Aorta (tissue), 5 donors: Measurements from ENCODE around the gene RBMS1. TPM values are rescaled to one million over a fixed set of nuclear protein-coding genes. Genes with fewer than 3 reads are reported as not detected.

Source experiments
- ATAC-seq: fragments of 200-7000 bp; cut with Tn5 transposase; one replicate; pipeline ENCODE4 v1.9.1; 2022; ENCODE audit warnings: moderate library complexity; ENCODE audit not compliant: low FRiP score
- DNase-seq, 2 donors: peaks; one replicate each; pipeline ENCODE4 v3.0.0-alpha.2; 2020
- H3K27ac ChIP-seq, 2 donors: one replicate each; pipeline ENCODE4 v1.5.1; 2013; ENCODE audit warnings: low read length in 2 of 2, mild to moderate bottlenecking in 2 of 2, moderate library complexity in 2 of 2, control low read depth in 1 of 2, inconsistent platforms in 1 of 2, low read depth in 1 of 2
- H3K27me3 ChIP-seq, 2 donors: one replicate each; pipeline ENCODE4 v1.6.1; 2013; ENCODE audit warnings: control low read depth in 1 of 2, low read length in 1 of 2, mild to moderate bottlenecking in 1 of 2, moderate library complexity in 1 of 2; ENCODE audit not compliant: insufficient read depth in 2 of 2, control insufficient read depth in 1 of 2
- H3K36me3 ChIP-seq, 2 donors: one replicate each; pipeline ENCODE4 v1.6.1; 2013; ENCODE audit warnings: control low read depth in 1 of 2, low read length in 1 of 2, mild to moderate bottlenecking in 1 of 2; ENCODE audit not compliant: insufficient read depth in 2 of 2, control insufficient read depth in 1 of 2
- H3K4me1 ChIP-seq, 2 donors: one replicate each; pipeline ENCODE4 v1.6.1; 2013; ENCODE audit warnings: low read length in 2 of 2, control low read depth in 1 of 2, mild to moderate bottlenecking in 1 of 2, moderate library complexity in 1 of 2; ENCODE audit not compliant: insufficient read depth in 2 of 2, control insufficient read depth in 1 of 2
- H3K4me3 ChIP-seq, 2 donors: one replicate each; pipeline ENCODE4 v1.5.1; 2013; ENCODE audit warnings: low read length in 2 of 2, control low read depth in 1 of 2, mild to moderate bottlenecking in 1 of 2
- H3K9me3 ChIP-seq: one replicate; pipeline ENCODE4 v1.6.1; 2013; ENCODE audit warnings: mild to moderate bottlenecking, low read length; ENCODE audit not compliant: control insufficient read depth
- WGBS, 2 donors: extraction: QIAGEN DNeasy Blood & Tissue Kit; methylation state at CpG; one replicate each; pipeline ENCODE4 v1.1.7; 2013; 5-methylcytosine and 5-hydroxymethylcytosine counted together
- intact Hi-C, 2 donors: fragments of 100-400 bp; cut with DNase I; formaldehyde crosslinking; loops; one replicate each; pipeline versions ENCODE4 v1.14.2 to v1.15.0; 2022
- polyA plus RNA-seq, 2 donors: library from polyadenylated mRNA; stranded (reverse); fragments of 200-250 nt; gene quantifications; one replicate each; pipeline ENCODE4 v1.2.3, GENCODE V29; 2013
- total RNA-seq, 2 donors: library from RNA; stranded (reverse); fragmentation: NEBNext Ultra II Directional; extraction: Animal tissue kit (Norgen Biotek cat#: 25700); gene quantifications; one replicate each; pipeline ENCODE4 v1.2.1, GENCODE V29; 2021
- donor health status: healthy with polysubstance abuse.
- donor health status: Bipolar disorder and iron deficiency.
- donor health status: DM: no; HTN: no; CAD: no.
- donor health status: DM: no; HTN: no; CAD: no.
- donor health status: DM: yes; HTN: yes; CAD: no.

The RBMS1 gene
- total and polyA plus RNA-seq, 4 donors: 32.8 to 146 (median 99.3) TPM

GRCh38 chr2:160266037-160266551 is 227.5 kb downstream of the RBMS1 start:
- DNase-seq (no peak), ATAC-seq (no peak)
- H3K27ac ChIP-seq: no peak overlapping the region
- no peaks in the 10 kb centered on the region for H3K9me3 ChIP-seq
- intact Hi-C loops: loop anchor here in 1 of 2 donors (10.0 kb wide), 1 partner anchor 51 kb away; no protein-coding TSS in a partner anchor
- H3K4me3 ChIP-seq: no peak overlapping the region
- H3K4me1 ChIP-seq: no peaks in the 10 kb centered on the region
- no peaks in the 10 kb centered on the region for H3K27me3 ChIP-seq
- H3K36me3 ChIP-seq: no peaks in the 10 kb centered on the region
- 88 to 89% methylated on average over 7 of the region's 7 CpGs for WGBS, 2 donors

- intact Hi-C loops: loop anchor here in 1 of 2 donors (10.0 kb wide), 1 partner anchor 50 kb away; no protein-coding TSS in a partner anchor
Measured at GRCh38 chr2:160264308-160264707, 229.3 kb downstream of the RBMS1 start.

GRCh38 chr2:160261732-160262131 is 231.9 kb downstream of the RBMS1 start:
- WGBS, 2 donors: 78 to 80% methylated on average over 2 of the region's 2 CpGs
- H3K27me3 ChIP-seq: no peaks in the 10 kb centered on the region
- no peak for DNase-seq
- intact Hi-C loops: loop anchor here in 1 of 2 donors (10.0 kb wide), 1 partner anchor 47 kb away; no protein-coding TSS in a partner anchor
- H3K9me3 ChIP-seq: no peaks in the 10 kb centered on the region
- H3K4me1 ChIP-seq: no peaks in the 10 kb centered on the region
- ATAC-seq: peak; percentile 48
- H3K4me3 ChIP-seq: no peak overlapping the region
- H3K27ac ChIP-seq: no peak overlapping the region
- no peaks in the 10 kb centered on the region for H3K36me3 ChIP-seq

More at GRCh38 chr2:160264308-160264707, 229.3 kb downstream of the RBMS1 start:
- Histone ChIP-seq H3K4me1 (no peaks in the 10 kb centered on the region), H3K36me3 (no peaks in the 10 kb centered on the region), H3K27ac (no peak overlapping the region), H3K27me3 (no peaks in the 10 kb centered on the region), H3K4me3 (no peak overlapping the region), H3K9me3 (no peaks in the 10 kb centered on the region)
- ATAC-seq (no peak), DNase-seq (no peak)
- WGBS, 2 donors: 94 to 97% methylated on average over 1 of the region's 1 CpG

GRCh38 chr2:160258492-160258805 is 235.2 kb downstream of the RBMS1 start:
- no peaks in the 10 kb centered on the region for H3K36me3 ChIP-seq
- no peaks in the 10 kb centered on the region for H3K4me1 ChIP-seq
- ATAC-seq: no peak
- H3K27ac ChIP-seq: no peak overlapping the region
- H3K4me3 ChIP-seq: no peak overlapping the region
- no peak for DNase-seq
- no peaks in the 10 kb centered on the region for H3K9me3 ChIP-seq
- 14 to 31% methylated on average over 2 of the region's 2 CpGs for WGBS, 2 donors
- no peaks in the 10 kb centered on the region for H3K27me3 ChIP-seq
- intact Hi-C loops: no loop called here

- no peaks in the 10 kb centered on the region for H3K9me3 ChIP-seq
- H3K4me1 ChIP-seq: no peaks in the 10 kb centered on the region
- DNase-seq (no peak), ATAC-seq (no peak)
- 53 to 60% methylated on average over 12 of the region's 12 CpGs for WGBS, 2 donors
- no peak overlapping the region for H3K4me3 ChIP-seq
- H3K27ac ChIP-seq: no peak overlapping the region
- H3K36me3 ChIP-seq: no peaks in the 10 kb centered on the region
- intact Hi-C loops: no loop called here
- no peaks in the 10 kb centered on the region for H3K27me3 ChIP-seq
Measured at GRCh38 chr2:160257743-160258491, 235.7 kb downstream of the RBMS1 start.

GRCh38 chr2:160257041-160257742 is 236.4 kb downstream of the RBMS1 start:
- H3K27ac ChIP-seq: no peak overlapping the region
- H3K4me1 ChIP-seq: peaks cover 0 to under 1% of the 10 kb centered on the region in 2 donors
- no peak overlapping the region for H3K4me3 ChIP-seq
- H3K36me3 ChIP-seq: no peaks in the 10 kb centered on the region
- H3K27me3 ChIP-seq: no peaks in the 10 kb centered on the region
- intact Hi-C loops: no loop called here
- DNase-seq (no peak), ATAC-seq (no peak)
- no peaks in the 10 kb centered on the region for H3K9me3 ChIP-seq
- 88 to 94% methylated on average over 6 of the region's 6 CpGs for WGBS, 2 donors

GRCh38 chr2:160256507-160256906 is 237.1 kb downstream of the RBMS1 start:
- no peaks in the 10 kb centered on the region for H3K9me3 ChIP-seq
- no peak overlapping the region for H3K4me3 ChIP-seq
- 93 to 97% methylated on average over 1 of the region's 1 CpG for WGBS, 2 donors
- no peak for DNase-seq
- ATAC-seq: no peak
- no peak overlapping the region for H3K27ac ChIP-seq
- no peaks in the 10 kb centered on the region for H3K27me3 ChIP-seq
- H3K36me3 ChIP-seq: no peaks in the 10 kb centered on the region
- intact Hi-C loops: no loop called here
- peaks cover 1% of the 10 kb centered on the region in 2 donors for H3K4me1 ChIP-seq

GRCh38 chr2:160255408-160255807 is 238.2 kb downstream of the RBMS1 start:
- ATAC-seq (no peak), DNase-seq (no peak)
- peaks cover 1 to 5% of the 10 kb centered on the region in 2 donors for H3K4me1 ChIP-seq
- H3K4me3 ChIP-seq: no peak overlapping the region
- H3K27ac ChIP-seq: no peak overlapping the region
- H3K36me3 ChIP-seq: no peaks in the 10 kb centered on the region
- 93 to 100% methylated on average over 1 of the region's 1 CpG for WGBS, 2 donors
- intact Hi-C loops: no loop called here
- H3K27me3 ChIP-seq: no peaks in the 10 kb centered on the region
- H3K9me3 ChIP-seq: no peaks in the 10 kb centered on the region
